Suppressor macrophage (primary cell): ENCODE data around the gene PARD3.

Experiments used
- DNase-seq, 4 experiments: peaks; one replicate each; pipeline ENCODE4 v3.0.0-alpha.2; 2020 to 2022

Gene PARD3

DNA sequence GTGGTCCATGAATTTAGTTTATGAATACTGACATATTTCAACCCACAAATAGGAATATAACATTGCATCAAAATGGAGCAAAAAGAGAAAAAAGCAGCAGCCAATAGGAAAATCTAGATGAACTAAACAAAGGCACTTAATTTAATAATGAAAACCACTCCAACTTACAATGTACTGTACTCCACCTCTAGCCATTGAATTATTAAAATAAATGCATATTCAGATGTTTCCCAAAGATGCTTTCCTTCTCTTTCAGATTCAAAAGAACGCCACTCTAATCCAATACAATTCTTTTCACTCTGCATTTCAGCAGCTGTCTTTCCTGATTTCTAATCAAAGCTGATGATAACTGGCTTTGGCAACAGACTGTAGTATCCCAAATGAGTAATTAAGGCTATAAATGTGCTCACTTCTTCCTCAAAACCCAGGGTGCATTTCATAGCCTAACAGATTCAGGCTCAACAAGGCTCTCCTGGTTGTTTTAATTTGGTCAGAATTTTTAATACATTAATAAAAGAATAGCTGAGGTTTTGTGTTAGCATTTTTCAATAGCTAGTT, 577.1 kb downstream of the PARD3 start:
- DNase-seq = no peak

DNA sequence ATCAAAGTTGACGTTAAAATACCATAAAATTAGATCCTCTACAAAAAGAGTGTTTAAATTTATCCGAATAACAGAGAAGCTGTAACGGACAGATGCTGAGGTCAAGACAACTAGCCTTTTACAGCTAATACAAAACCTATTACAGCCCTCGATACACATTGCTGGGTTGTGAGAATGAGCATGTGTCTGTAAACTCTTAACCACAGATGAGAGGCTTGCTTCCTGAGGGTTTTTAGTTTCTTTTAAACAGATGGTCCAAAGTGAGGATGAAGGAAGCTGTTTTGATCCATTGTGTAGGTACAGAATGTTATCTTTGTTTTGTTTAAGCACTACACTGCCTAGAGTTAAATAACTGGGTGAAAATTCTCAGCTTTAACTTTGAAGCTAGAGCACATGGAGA, 578.2 kb downstream of the PARD3 start:
- DNase-seq = no peak

DNA sequence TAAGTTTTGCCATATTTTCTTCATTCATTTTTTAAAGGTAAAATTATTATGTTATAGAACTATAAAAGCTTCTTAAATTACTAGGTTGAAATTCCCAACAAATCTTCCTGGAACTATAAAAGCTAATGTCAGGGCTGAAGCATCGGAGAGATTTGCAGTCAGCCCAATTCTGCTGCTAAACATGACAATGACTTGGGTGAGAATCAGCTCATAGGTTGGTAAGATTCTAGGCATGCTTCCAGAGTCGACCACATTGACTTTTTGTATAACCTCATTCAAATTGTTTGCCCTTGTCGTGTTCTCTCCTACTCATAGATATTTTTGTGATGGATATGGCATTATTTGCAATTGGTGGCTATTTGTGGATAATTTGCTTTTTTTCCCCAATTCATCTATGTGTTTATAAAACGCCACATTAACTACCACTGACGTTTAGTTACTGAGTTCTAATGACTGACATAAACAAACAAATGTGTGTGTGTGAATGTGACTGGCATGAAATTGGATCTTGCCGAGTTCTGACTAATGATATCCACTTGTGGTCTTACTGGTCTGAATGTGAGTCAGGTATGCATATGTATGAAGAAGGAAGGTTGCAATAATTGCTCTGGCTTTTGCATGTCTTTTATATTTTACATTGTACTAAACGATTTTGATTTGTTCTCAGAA, 579.8 kb downstream of the PARD3 start:
- DNase-seq = no peak

DNA sequence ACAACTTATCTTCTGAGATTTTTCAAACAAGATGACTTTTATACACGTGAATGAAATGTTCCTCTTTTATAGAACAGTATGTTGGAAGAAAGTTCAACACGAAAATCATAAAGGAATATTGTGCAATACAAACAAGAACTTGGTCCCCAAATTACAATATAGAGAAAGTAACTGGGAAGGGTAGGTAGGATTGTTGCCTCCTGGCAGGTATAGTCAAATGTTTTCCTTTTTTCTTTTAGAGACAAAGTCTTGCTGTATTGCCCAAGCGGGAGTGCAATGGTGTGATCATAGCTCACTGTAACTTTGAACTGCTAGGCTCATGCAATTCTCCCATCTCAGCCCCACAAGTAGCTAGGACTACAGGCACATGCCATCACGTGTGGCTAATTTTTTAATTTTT, 582.6 kb downstream of the PARD3 start:
- DNase-seq = no peak

DNA sequence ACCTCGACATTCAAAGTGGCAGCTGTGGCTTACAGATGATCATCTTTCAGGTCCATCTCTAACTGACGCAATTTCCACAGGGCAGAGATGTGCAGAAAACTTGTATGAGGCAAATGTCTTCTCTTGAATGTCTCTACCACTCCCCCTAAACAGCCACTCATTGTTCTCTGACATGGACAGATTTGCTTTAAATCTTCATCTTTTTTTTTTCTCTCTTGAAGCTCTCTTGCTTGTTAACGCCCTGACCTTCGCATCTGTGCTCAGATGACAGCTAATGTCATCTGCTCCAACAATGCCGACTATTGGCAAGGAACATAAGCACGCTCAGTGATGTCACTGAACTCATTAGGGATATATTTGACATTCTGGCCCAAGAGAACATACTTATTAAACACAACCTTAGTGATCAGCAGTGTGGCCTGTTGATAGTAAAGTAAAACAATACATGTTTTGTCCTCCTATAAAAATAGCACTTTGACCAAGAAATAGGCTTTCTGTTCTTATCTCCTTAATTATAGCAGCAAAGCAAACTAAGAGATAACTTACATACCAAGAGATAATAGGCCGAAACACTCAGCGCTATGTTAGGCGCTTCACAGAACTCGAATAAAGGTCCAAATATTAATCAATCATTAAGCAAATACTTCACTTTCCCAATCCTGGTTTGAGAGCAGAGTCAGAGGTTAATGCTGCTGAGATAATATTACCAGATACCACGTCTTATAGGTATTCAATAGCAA, 583.5 kb downstream of the PARD3 start:
- DNase-seq = no peak

DNA sequence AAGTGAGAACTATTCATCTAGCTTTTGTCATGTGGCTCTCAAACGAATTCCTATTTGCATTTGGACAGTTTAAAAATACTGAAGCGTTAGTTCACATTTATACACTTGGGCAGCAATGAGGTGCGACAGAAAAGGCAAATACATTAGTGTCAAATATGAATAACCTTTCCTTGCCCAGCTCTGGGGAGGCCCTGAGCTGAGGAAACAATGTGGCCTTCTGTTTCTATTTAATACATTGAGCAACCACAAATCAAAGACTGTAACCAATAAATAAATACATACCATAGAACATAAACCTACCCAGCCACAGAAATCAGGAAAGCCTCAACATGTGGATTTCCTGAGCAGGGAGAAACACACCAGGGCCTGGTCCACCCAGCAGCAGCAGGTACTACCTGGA, 585.2 kb downstream of the PARD3 start:
- no peak for DNase-seq

DNA sequence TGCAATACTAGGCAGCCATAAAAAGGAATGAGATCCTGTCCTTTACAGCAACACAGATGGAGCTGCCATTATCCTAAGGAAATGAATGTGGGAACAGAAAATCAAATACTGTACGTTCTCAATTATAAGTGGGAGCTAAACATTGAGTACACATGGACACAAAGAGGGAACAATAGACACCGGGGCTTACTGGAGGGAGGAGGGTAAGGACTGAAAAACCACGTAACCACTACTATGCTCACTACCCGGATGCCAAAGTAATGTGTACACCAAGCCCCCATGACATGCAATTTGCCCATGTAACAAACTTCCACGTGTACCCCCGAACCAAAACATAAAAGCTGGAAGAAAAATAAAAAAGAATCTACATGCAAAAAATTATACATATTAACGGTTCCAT, 587.0 kb downstream of the PARD3 start:
- DNase-seq = no peak

DNA sequence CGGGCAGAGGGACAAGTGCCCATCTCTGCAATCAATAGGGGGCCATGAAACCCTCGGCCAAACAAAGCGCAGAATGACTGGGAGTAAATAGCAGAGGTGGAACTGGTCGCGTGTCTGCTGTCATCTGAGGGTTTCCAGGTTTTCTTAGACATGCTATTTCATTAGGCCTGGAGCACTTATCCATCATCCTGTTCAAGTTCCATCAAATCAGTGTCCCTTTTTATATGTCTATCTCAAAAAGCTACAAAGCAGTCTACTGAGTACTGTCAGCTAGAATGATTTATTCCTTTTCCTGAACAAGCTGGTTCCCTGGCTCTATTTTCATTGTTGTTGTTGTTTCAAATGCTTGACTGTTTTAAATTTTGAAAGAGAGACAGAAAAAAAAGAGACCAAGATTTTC, 590.5 kb downstream of the PARD3 start:
- no peak for DNase-seq

DNA sequence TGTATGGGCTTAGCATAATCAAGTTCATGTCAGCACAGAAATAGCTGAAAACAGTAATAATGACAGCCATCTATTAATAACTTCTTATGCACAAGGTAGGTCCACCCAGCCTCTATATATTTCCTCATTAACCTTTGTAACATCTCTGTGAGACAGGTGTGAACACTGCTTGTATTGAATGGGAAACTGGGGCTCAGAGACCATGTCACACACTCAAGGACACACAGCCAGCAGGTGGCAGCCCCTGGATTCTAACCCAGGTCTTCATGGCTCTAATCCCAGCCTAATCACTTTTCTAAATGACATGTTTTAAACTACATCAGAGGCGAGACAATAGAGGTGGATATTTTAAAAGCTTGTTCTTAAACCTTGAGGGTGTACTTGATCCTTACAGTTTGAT, 591.4 kb downstream of the PARD3 start:
- DNase-seq = no peak

DNA sequence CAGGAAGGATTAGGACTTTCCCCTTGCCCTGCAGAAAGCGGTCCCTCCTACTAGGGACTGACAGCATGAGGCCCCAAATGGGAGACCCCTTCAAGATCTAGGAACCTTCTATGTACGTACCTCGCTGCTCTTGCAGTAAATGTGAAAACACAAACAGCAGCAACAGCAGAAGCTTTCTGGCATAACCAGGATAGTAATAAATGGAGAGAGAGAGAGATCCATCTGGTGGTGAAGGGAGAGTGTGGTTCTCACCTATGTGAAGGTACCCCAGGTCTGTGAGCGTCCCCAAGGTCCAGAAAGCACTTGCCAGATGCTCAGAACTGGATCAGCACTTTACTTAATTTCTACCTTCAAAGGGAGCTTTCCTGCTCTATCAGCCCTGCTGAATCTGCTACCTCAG, 592.7 kb downstream of the PARD3 start:
- no peak for DNase-seq

DNA sequence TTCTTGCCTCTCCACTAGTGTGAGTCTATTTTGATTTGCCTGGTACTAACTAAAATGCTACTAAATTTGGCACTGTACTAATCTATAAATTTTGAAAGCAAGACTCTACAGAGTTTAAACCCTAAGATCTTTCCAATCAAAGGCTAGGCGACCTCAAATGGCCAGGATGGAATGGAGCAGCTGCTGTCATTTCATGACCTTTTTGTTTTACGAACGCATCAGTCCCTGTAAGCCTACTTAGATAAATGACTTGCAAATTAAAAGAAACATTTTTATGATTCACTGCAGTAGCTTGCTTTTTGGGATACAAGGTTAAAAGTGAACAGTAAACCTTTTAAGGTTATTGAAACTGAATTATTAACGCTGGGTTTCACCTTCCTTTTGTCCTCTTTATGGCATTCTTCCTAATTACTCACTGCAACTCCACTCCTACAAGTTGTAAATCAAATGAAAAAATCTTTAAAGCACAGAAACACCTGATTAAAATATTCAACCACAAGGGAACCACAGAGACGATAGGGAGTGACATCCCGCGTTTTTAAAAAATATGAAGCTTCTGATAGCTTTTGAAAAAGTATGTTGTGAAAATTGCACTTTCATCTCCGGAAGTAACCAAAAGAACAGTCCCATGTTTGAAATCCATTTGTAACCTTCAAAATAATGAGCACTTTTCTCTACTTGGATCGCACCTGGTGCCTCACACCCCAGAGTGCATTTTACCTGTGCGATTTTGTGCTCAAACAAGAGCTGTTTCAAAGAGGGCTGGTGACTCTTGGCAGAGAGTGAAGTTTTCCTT, 595.1 kb downstream of the PARD3 start:
- no peak for DNase-seq

DNA sequence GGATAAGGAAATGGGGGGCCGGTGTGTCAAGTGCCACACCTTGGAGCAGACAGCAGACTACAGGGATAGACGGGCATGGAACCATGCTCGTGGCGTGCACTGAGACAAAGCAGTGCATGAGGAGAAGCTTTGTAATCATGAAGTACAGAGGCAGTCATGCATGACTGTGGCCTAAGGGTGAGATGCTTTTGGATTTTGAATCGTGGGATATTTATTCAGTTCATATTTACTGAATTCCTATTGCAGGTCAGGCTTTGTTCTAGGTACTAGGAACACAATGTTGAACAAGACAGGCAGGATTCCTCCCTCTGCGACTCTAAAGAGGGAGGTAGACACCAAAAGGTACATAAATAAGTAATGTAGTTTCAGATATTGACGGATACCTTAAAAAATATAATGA, 597.6 kb downstream of the PARD3 start:
- DNase-seq = no peak

DNA sequence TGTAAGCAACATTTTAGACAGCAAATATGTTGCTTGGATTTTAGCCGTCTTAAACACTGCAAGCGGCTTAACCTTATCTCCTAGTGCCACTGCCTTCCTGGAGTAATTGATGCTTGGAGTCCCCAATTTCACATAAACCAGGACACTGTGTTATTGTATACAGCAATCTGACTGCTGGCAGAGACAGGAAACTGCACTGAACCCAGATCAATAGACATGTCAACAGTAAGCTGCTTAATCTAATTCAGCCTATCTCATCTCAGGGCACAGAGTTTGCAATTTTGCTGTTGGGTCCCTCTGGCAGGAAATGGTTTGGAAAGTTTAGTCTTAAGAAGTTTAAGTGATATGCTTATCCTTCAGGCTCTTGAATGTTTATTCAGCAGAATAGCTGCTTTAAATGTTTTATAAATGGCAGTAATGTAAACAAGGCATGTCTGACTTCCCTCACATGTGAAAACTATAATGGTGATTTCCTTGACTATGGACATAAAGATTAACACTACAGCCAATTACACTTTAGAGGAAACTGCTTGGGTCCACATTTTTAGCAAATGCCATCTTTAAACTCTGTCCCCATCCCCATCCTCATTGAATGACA, 598.6 kb downstream of the PARD3 start:
- DNase-seq = no peak

DNA sequence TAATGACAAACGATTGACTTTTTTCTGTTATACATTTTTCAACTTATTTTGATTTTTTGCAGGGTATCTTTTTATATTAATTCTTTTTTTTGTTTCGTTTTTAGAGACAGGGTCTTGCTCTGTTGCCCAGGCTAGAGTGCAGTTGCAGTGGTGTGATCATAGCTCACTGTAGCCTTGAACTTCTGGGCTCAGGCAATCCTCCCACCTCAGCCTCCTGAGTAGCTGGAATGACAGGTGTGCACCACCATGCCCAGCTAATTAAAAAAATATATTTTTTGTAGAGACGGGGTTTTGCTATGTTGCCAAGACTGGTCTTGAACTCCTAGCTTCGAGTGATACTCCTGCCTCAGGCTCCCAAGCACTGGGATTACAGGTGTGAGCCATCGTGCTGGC, 601.3 kb downstream of the PARD3 start:
- no peak for DNase-seq

DNA sequence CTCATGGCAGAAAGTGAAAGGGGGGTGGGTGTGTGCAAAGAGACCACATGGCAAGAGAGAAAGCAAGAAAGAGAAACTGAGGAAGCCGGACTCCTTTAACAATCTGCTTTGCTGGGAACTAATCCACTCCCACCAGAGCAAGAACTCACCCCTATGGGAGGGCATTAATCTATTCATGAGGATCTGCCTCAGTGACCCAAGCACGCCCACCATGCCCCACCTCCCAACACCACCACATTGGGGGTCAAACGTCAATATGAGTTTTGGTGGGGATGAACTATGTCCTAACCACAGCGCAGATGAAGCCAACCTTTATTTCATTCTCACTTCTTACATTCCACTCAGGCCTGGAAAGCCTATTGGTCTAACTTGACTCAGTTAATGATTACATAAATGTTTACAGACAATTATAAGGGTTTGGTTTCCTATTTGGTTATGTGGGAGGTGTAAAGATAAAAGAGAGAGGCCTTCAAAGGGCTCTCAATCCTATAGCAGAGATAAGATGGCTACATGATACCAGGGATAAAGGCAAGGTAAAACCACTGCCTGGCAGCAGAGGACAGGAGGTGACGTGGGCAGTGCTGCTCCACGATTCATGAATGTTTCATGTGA, 601.8 kb downstream of the PARD3 start:
- no peak for DNase-seq

DNA sequence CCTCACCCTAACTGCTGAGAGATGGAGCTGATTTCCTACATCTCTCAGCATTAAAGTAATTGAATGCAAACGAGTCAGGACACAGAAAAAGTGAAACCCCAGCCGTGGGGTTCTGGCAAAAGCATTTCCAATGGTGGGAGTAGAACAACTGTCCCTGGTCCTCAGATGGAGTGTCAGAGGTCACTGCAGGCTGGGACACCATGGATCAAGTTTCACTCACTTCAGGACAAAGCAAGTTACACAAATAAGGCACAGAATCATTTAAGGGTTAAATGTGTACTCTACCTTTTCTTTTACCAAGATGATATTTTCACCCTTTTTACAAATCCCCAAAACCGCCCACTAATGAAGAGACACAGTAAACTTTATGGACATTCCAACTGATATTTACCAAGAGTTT, 607.8 kb downstream of the PARD3 start:
- no peak for DNase-seq

DNA sequence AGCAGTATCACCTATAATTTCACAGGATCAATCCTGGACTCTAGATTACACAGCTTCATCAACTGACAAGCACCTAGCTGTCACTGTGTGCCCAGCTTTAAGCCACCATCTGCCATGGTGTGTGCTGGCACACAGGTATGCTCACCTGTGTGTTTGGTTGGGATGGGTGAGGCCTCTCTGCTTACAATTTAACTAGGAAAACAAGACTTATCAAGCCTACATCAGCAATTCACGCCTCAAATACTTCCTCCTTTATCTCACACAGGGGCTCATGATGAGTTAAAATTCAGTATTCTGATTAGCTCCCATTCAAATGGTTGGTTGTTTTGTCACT, 608.2 kb downstream of the PARD3 start:
- no peak for DNase-seq

DNA sequence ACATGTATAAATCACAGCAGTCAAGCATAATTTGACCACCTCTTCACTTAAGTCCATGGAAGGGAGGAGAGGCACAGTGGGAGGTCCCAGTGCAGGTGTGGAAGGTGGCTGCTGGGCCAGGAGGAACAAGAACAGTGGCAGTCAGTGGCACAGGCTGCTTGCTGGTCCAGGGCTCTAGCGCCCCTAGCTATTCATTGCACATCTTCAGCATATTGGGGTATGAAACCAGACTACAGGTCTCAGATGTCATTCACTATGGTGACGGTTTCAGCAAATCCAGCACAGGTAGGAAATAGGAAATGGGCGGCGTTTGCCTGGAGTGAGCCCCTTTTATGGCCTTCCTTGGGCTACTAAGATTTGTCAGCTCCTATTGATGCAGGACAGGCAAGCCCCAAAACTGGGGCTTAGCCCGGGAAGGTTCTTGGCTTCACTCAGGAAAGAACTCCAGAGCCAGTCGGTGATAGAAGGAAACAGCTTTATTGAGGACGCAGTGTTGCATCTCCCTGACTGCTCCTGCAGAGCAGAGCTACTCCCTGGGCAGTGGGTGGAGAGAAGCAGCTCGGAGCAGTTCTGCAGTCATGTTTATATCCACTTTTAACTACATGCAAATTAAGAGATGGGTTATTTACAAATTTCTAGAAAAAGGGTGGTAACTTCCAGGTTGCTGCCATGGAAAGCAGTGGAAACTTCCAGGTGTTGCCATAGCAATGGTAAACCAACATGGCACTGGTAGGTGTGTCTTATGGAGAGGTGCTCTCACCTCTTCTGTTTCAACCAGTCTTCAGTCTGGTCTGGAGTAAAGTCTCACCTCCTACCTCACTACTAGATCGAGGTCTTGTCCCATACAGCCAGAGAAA, 608.8 kb downstream of the PARD3 start:
- no peak for DNase-seq

DNA sequence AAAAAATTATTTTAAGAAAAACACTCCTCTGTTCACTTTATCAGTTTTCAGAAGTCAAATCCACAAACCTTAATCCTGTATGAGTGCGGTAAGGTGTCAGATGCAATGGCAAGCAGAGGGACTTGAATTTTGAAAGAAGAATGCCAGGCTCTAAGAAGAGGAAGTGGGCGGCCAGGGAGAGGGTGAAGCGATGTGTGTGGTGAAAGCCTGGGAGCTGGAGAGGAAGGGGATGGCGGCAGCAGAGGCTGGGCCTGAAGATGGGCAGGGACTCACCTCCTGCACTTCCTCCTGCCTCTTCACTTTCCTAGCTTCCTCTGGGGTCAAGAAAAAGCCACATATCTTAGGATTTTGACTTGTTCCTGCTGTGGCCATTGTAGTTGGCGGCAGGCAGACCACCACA, 609.6 kb downstream of the PARD3 start:
- DNase-seq = peak; percentile 67 to 80 (median 76)

DNA sequence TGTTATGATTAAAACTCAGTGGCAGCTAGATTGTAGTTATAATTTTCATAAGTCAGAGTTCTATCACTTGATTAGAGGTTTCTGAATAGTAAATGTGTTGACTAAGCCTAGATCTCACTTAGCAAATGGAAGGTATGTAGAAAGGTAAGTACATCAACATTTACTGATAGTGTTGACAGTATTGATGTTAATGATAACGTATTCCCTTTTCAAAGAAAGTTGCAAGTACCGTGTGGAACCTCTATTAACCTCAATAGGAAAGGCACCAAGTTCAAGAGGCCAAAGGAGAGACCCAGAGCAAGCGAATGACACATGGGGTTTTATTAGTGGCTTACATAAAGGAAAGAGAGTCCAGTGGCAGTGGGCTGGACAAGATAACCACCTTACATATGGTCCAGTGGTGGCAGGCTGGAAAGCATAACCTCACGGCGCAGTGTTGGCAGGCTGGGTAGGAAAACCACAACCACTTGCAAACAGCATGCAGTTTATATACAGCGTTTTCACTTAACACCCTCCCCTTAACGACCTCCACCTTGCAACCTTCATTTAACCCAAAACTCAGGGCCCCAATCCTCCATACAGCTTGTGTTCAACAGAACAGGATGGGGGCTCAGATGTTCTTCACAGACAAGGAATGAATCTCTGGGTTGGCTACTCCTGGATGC, 611.0 kb downstream of the PARD3 start:
- DNase-seq = no peak

DNA sequence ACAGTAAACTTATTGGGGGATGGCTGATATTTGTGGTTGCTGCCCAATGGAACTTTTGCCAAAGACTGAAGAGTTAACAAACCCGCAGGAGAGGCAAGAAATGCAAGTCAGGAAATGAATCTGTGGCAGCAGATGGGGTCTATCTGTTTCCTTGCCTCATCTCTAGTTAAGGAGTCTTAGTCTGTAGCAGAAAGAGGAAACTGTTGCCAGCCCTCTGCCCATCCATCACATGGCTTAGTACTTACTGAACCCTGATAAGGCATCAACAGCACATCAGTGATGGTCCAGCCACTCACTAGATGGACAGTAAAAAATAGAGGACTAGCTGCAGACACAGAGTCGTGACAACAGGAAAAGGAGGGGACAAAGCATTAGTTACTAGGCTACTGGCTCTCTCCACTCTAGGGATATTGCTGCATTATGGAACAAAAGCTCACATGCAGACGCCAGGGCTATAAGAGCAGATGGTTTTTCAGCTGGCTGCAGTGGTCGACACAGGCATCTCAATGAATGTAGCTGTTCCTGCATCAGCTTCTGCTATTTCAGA, 614.7 kb downstream of the PARD3 start:
- peak; percentile 13 to 20 (median 14) for DNase-seq
